Measurements from ENCODE around the gene SPINDOC. TPM values are rescaled to one million over a fixed set of nuclear protein-coding genes. Genes with fewer than 3 reads are reported as not detected.

Gene SPINDOC
- total RNA-seq, 3 donors from 2014 or later = 5.8 to 22.3 (median 7.0) TPM

- intact Hi-C loops (cut with DNase I, micrococcal nuclease) = no loop called here
- ATAC-seq (peak; percentile 38), DNase-seq (no peak)
- H3K4me3 ChIP-seq = no peak overlapping the region
- TF ChIP-seq CTCF (IDR thresholded peaks at IDR 0.05) = no peak
- no peaks in the 10 kb centered on the region for H3K9me3 ChIP-seq
- no peaks in the 10 kb centered on the region for H3K36me3 ChIP-seq (ENCODE audit: low read depth)
- H3K4me1 ChIP-seq (ENCODE audit: low read depth) = peaks cover 57% of the 10 kb centered on the region
These were observed 32.0 kb downstream of the SPINDOC start for GRCh38 chr11:63845303-63845702.

GRCh38 chr11:63845911-63846310 lies 32.7 kb downstream of the SPINDOC start:
- Histone ChIP-seq H3K36me3 (ENCODE audit: low read depth) (no peaks in the 10 kb centered on the region), H3K9me3 (no peaks in the 10 kb centered on the region), H3K4me3 (no peak overlapping the region), H3K4me1 (ENCODE audit: low read depth) (peaks cover 58% of the 10 kb centered on the region)
- no peak for ATAC-seq
- DNase-seq = peak in 1 of 3 donors; percentile 24
- TF ChIP-seq CTCF (IDR thresholded peaks at IDR 0.05) = no peak
- intact Hi-C loops (cut with DNase I, micrococcal nuclease) = no loop called here

GRCh38 chr11:63846897-63847296 lies 33.6 kb downstream of the SPINDOC start:
- intact Hi-C loops (cut with DNase I, micrococcal nuclease) = no loop called here
- TF ChIP-seq CTCF (IDR thresholded peaks at IDR 0.05) = no peak

GRCh38 chr11:63847363-63847762 lies 34.1 kb downstream of the SPINDOC start:
- peaks cover 52% of the 10 kb centered on the region for H3K4me1 ChIP-seq (ENCODE audit: low read depth)
- no peaks in the 10 kb centered on the region for H3K36me3 ChIP-seq (ENCODE audit: low read depth)
- no peaks in the 10 kb centered on the region for H3K9me3 ChIP-seq
- intact Hi-C loops (cut with DNase I, micrococcal nuclease) = no loop called here
- DNase-seq (peak in 1 of 3 donors; percentile 32), ATAC-seq (peak; percentile 63)
- no peak overlapping the region for H3K4me3 ChIP-seq
- no peak for TF ChIP-seq CTCF (IDR thresholded peaks at IDR 0.05)

More at GRCh38 chr11:63846897-63847296, 33.6 kb downstream of the SPINDOC start:
- DNase-seq (peak in 1 of 3 donors; percentile 9), ATAC-seq (no peak)
- no peaks in the 10 kb centered on the region for H3K36me3 ChIP-seq (ENCODE audit: low read depth)
- H3K4me3 ChIP-seq = no peak overlapping the region
- H3K4me1 ChIP-seq (ENCODE audit: low read depth) = peaks cover 57% of the 10 kb centered on the region
- no peaks in the 10 kb centered on the region for H3K9me3 ChIP-seq

GRCh38 chr11:63849691-63850090 lies 36.4 kb downstream of the SPINDOC start:
- H3K9me3 ChIP-seq = no peaks in the 10 kb centered on the region
- ATAC-seq = no peak
- no peak for TF ChIP-seq CTCF (IDR thresholded peaks at IDR 0.05)
- H3K4me3 ChIP-seq = no peak overlapping the region
- H3K36me3 ChIP-seq (ENCODE audit: low read depth) = no peaks in the 10 kb centered on the region
- H3K4me1 ChIP-seq (ENCODE audit: low read depth) = peaks cover 39% of the 10 kb centered on the region
- DNase-seq = no peak
- intact Hi-C loops (cut with DNase I, micrococcal nuclease) = no loop called here

- H3K4me3 ChIP-seq = no peak overlapping the region
- H3K36me3 ChIP-seq (ENCODE audit: low read depth) = no peaks in the 10 kb centered on the region
- intact Hi-C loops (cut with DNase I, micrococcal nuclease) = no loop called here
- no peaks in the 10 kb centered on the region for H3K9me3 ChIP-seq
- ATAC-seq (no peak), DNase-seq (peak in 1 of 3 donors; percentile 14)
- TF ChIP-seq CTCF (IDR thresholded peaks at IDR 0.05) = no peak
- H3K4me1 ChIP-seq (ENCODE audit: low read depth) = peaks cover 39% of the 10 kb centered on the region
These were observed 37.7 kb downstream of the SPINDOC start for GRCh38 chr11:63850920-63851319.

All from mucosa of descending colon (tissue), 3 donors.